GM13976 (cell line): ENCODE data around the gene VWA5B1.

ENCODE experiments used
- DNase-seq: peaks from one replicate; pipeline ENCODE4 v3.0.0; 2012; ENCODE audit warnings: low spot score
- CTCF ChIP-seq: IDR thresholded peaks from 2 replicates; pipeline ENCODE4 v1.5.1; 2012; ENCODE audit warnings: borderline replicate concordance, mild to moderate bottlenecking; ENCODE audit not compliant: insufficient read depth; ENCODE audit errors: extremely low read depth, missing control alignments, control extremely low read depth
- in situ Hi-C: fragments of 300-500 bp; cut with MboI; formaldehyde crosslinking; loops from one replicate; pipeline ENCODE4 v1.12.0; 2022; ENCODE audit warnings: low sequenced_read_pairs, mixed read lengths, inconsistent platforms; ENCODE audit not compliant: unreplicated experiment

VWA5B1 gene

GRCh38 chr1:20355828-20356735, 65.4 kb downstream of the VWA5B1 start:
- in situ Hi-C loops: no loop called here
- no peak for DNase-seq
- TF ChIP-seq CTCF: no peak

- TF ChIP-seq CTCF: no peak
- in situ Hi-C loops: no loop called here
- no peak for DNase-seq
Observed at GRCh38 chr1:20356850-20357459, 66.3 kb downstream of the VWA5B1 start.

- no peak for DNase-seq
- TF ChIP-seq CTCF: no peak
- in situ Hi-C loops: no loop called here
Observed at GRCh38 chr1:20357796-20358195, 67.1 kb downstream of the VWA5B1 start.

GRCh38 chr1:20358761-20359263, 68.1 kb downstream of the VWA5B1 start:
- in situ Hi-C loops: no loop called here
- no peak for DNase-seq
- no peak for TF ChIP-seq CTCF

- no peak for DNase-seq
- TF ChIP-seq CTCF: no peak
- in situ Hi-C loops: no loop called here
Observed at GRCh38 chr1:20359451-20360330, 69.0 kb downstream of the VWA5B1 start.

GRCh38 chr1:20361401-20361800, 70.7 kb downstream of the VWA5B1 start:
- in situ Hi-C loops: no loop called here
- no peak for DNase-seq
- TF ChIP-seq CTCF: no peak
